Measurements from ENCODE around the gene ZFYVE9. TPM values are rescaled to one million over a fixed set of nuclear protein-coding genes. Genes with fewer than 3 reads are reported as not detected.
A peak's percentile ranks its signal among the peaks of the same experiment; 100 is the strongest.

ZFYVE9 gene
- total RNA-seq, 1 donor from 2014 or later: 25.6 TPM

- H3K9me3 Mint-ChIP-seq (ENCODE audit: unreplicated experiment): peaks cover 5% of the 10 kb centered on the region
- no peak for DNase-seq
- H3K4me3 Mint-ChIP-seq (ENCODE audit: unreplicated experiment): no peak overlapping the region
- no peaks in the 10 kb centered on the region for H3K36me3 Mint-ChIP-seq (ENCODE audit: unreplicated experiment)
- TF ChIP-seq CTCF (IDR thresholded peaks at IDR 0.05; ENCODE audit: partially characterized antibody, unreplicated experiment): no peak
- no peak overlapping the region for H3K27ac Mint-ChIP-seq (ENCODE audit: unreplicated experiment)
- H3K4me1 Mint-ChIP-seq (ENCODE audit: low read depth, unreplicated experiment): peaks cover 10% of the 10 kb centered on the region
- H3K27me3 Mint-ChIP-seq (ENCODE audit: unreplicated experiment): no peaks in the 10 kb centered on the region
These were observed 203.4 kb downstream of the ZFYVE9 start for GRCh38 chr1:52345252-52345651.

GRCh38 chr1:52346653-52347052 lies 204.8 kb downstream of the ZFYVE9 start:
- TF ChIP-seq CTCF (IDR thresholded peaks at IDR 0.05; ENCODE audit: partially characterized antibody, unreplicated experiment): no peak
- Mint-ChIP-seq H3K4me1 (ENCODE audit: low read depth, unreplicated experiment) (peaks cover 10% of the 10 kb centered on the region), H3K9me3 (ENCODE audit: unreplicated experiment) (peaks cover 5% of the 10 kb centered on the region), H3K4me3 (ENCODE audit: unreplicated experiment) (no peak overlapping the region), H3K27ac (ENCODE audit: unreplicated experiment) (no peak overlapping the region), H3K36me3 (ENCODE audit: unreplicated experiment) (no peaks in the 10 kb centered on the region), H3K27me3 (ENCODE audit: unreplicated experiment) (no peaks in the 10 kb centered on the region)
- DNase-seq: no peak

- peak overlapping the region; percentile 90 for H3K27ac Mint-ChIP-seq (ENCODE audit: unreplicated experiment)
- H3K4me3 Mint-ChIP-seq (ENCODE audit: unreplicated experiment): no peak overlapping the region
- peaks cover 2% of the 10 kb centered on the region for H3K27me3 Mint-ChIP-seq (ENCODE audit: unreplicated experiment)
- peaks cover 5% of the 10 kb centered on the region for H3K9me3 Mint-ChIP-seq (ENCODE audit: unreplicated experiment)
- peaks cover 6% of the 10 kb centered on the region for H3K36me3 Mint-ChIP-seq (ENCODE audit: unreplicated experiment)
- peaks cover 10% of the 10 kb centered on the region for H3K4me1 Mint-ChIP-seq (ENCODE audit: low read depth, unreplicated experiment)
- DNase-seq: peak; percentile 68
- TF ChIP-seq CTCF (IDR thresholded peaks at IDR 0.05; ENCODE audit: partially characterized antibody, unreplicated experiment): no peak
These were observed 206.9 kb downstream of the ZFYVE9 start for GRCh38 chr1:52348704-52349300.

GRCh38 chr1:52352690-52353089 lies 210.8 kb downstream of the ZFYVE9 start:
- Mint-ChIP-seq H3K36me3 (ENCODE audit: unreplicated experiment) (peaks cover 19% of the 10 kb centered on the region), H3K4me1 (ENCODE audit: low read depth, unreplicated experiment) (peaks cover 10% of the 10 kb centered on the region), H3K4me3 (ENCODE audit: unreplicated experiment) (no peak overlapping the region), H3K27ac (ENCODE audit: unreplicated experiment) (no peak overlapping the region), H3K9me3 (ENCODE audit: unreplicated experiment) (peaks cover 8% of the 10 kb centered on the region), H3K27me3 (ENCODE audit: unreplicated experiment) (peaks cover 7% of the 10 kb centered on the region)
- no peak for TF ChIP-seq CTCF (IDR thresholded peaks at IDR 0.05; ENCODE audit: partially characterized antibody, unreplicated experiment)
- no peak for DNase-seq

GRCh38 chr1:52355436-52355835 lies 213.5 kb downstream of the ZFYVE9 start:
- no peak overlapping the region for H3K4me3 Mint-ChIP-seq (ENCODE audit: unreplicated experiment)
- TF ChIP-seq CTCF (IDR thresholded peaks at IDR 0.05; ENCODE audit: partially characterized antibody, unreplicated experiment): no peak
- H3K36me3 Mint-ChIP-seq (ENCODE audit: unreplicated experiment): peaks cover 19% of the 10 kb centered on the region
- no peak overlapping the region for H3K27ac Mint-ChIP-seq (ENCODE audit: unreplicated experiment)
- H3K4me1 Mint-ChIP-seq (ENCODE audit: low read depth, unreplicated experiment): no peaks in the 10 kb centered on the region
- peaks cover 7% of the 10 kb centered on the region for H3K27me3 Mint-ChIP-seq (ENCODE audit: unreplicated experiment)
- DNase-seq: no peak
- peaks cover 2% of the 10 kb centered on the region for H3K9me3 Mint-ChIP-seq (ENCODE audit: unreplicated experiment)

Measured in glutamatergic neuron (in vitro differentiated cells).